HL-60 (cell line): ENCODE data around the gene CCDC174.

ENCODE experiments used
- CTCF ChIP-seq: IDR thresholded peaks from one replicate; pipeline ENCODE4 v1.5.1; 2011; ENCODE audit warnings: low read length, control low read depth, inconsistent platforms; ENCODE audit not compliant: insufficient read depth
- POLR2AphosphoS5 ChIP-seq: IDR thresholded peaks from 2 replicates; pipeline ENCODE4 v1.6.1; 2012; ENCODE audit warnings: low read depth
- REST ChIP-seq: IDR thresholded peaks from 2 replicates; pipeline ENCODE4 v1.6.1; 2012; ENCODE audit warnings: low read depth; ENCODE audit not compliant: insufficient replicate concordance
- SPI1 ChIP-seq: IDR thresholded peaks from 2 replicates; pipeline ENCODE4 v1.6.1; 2012; ENCODE audit warnings: low read depth, mild to moderate bottlenecking, borderline replicate concordance

GRCh38 chr3:14609941-14610340, 41.6 kb upstream of the CCDC174 start:
- TF ChIP-seq CTCF (no peak), POLR2AphosphoS5 (no peak), REST (no peak), SPI1 (no peak)
